Airway epithelial cell (primary cell): Measurements from ENCODE around the gene IGFL4. TPM values are rescaled to one million over a fixed set of nuclear protein-coding genes. Genes with fewer than 3 reads are reported as not detected.

Experiments used
- total RNA-seq: library from RNA; depleted of rRNA; stranded (reverse); fragments of >200 nt; gene quantifications from 2 replicates; pipeline ENCODE4 v1.2.3, GENCODE V29; 2015

IGFL4 gene
- not detected in 2 replicates for total RNA-seq

DNA sequence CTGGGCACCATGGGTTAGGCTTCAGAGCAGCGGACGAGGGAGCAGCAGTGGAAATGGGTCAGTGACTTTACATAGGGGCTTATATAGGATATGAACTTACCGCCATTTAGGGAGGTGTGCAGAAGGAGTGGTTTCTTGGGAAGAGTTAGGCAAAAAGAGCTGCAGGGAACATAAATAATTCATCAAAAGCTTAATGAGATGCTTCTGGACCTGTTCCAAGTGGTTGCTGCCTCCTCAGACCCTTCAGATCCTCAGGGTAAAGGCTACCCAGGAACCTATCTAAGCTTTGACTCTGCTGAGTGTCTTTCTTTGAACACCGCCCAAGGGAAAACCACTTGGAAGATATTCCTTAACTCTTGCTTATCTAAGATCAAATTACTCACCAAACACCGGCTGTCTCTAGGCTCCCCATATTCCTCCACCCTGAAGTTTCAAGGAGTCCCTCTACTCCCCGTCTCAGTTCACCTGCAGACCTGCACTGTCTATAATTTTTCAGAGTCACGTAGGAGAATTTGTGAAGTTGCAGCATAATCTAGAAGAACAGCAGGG lies at the start of gene IGFL4:
Gene IGFL4, minus strand, starts transcription at position 51 of the 549 bp plus-strand sequence. Its CDS starts 40 bp downstream, at position 11.

DNA sequence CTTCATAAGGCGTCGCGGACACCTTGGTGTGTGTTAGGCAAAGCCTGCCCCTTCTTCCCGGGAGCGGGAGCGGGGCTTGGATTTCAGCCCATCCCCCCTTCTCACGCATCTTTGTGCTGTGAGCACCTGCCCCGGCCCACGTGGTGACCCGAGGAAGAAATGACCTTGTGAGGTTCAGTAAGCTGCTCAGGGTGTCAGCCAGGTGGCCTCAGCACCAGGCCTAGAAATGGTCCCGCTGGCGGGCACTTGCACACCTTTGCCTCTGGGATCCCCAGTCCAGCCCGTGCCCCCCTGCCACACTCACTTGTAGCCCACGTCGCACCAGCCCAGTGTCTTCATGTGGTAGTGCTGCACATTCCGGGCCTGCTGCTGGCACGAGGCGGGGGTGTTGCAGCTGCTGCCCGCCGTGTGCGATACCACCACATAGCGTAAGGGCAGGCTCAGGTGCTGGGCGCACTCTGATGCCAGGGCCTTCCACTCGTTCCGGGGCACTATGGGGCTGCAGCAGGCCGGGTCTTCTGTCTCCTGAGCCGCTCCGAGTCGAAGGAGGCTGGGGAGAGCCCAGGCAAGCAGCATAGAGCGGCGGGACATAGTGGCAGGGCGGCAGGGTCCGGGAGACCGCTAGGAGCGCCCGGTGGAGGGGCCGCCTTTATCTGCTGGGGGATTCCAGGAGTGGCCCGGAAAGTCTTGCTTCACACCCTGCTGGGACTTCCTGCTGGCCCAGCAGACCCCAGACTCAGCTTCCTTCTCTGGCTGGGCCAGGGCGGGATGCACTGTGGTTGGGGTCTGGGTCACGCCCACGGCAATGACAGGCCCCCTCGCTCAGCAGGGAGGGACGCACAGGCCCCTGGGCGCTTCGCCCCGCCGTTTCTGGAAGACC lies 18.1 kb downstream of the IGFL4 start, which contains the start of gene PGLYRP1:
Gene PGLYRP1, minus strand, starts transcription at position 623 of the 880 bp plus-strand sequence. Its CDS starts 32 bp downstream, at position 591.

DNA sequence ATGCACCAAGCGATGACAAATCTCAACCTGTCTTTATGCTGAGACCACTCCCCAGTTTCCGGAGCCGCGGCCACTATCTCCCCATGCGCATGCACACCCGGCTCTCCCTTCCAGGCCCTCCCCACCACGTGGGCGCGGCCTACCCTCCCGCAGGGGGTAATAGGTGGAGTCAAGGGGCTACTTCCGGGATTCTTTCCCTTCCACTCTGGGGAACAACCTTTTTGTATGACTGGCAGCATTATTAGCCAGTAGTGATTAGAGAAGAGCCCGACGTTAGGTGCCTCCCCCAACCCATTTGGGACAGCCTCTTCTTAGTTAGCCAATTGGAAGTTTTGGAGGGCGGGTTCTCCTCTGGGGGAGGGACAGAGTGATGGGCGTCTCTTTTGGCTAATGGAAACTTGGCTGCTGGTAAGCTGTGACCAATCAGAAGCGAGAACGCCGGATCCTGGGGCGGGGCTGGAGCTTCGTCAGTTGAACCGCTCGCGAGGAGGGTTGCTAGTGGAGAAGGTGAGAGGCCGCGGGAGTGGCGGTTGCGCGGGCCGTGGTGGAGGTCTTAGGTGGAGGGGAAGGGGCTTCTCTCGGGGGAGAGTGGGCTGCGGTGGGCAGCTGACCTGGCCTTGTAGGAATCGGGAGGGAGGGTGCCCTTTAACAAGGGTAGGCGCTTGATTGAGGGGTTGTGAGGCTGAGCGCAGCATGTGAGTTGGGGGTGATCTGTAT lies 45.6 kb downstream of the IGFL4 start, which contains the start of gene CCDC61:
Gene CCDC61, plus strand, starts transcription at position 470 of the 717 bp plus-strand sequence. CDS start 7,552 bp downstream, outside the sequence.

Other genes with a start within 250 kb of the IGFL4 start
- gene DMWD, start 248.2 kb downstream of the IGFL4 start, total RNA-seq = 20.0 and 24.5 TPM in 2 replicates
- not detected in 2 replicates for gene RSPH6A, start 225.7 kb downstream of the IGFL4 start, total RNA-seq
- gene SYMPK, start 177.9 kb downstream of the IGFL4 start, total RNA-seq = 30.1 and 37.5 TPM in 2 replicates
- not detected in 2 replicates for gene FOXA3, start 176.7 kb downstream of the IGFL4 start, total RNA-seq
- gene IRF2BP1, start 154.9 kb downstream of the IGFL4 start, total RNA-seq = 25.5 and 28.0 TPM in 2 replicates
- 1.2 and 3.2 TPM in 2 replicates for gene MYPOP, start 138.4 kb downstream of the IGFL4 start, total RNA-seq
- not detected in 2 replicates for gene NANOS2, start 126.2 kb downstream of the IGFL4 start, total RNA-seq
- gene NOVA2, start 67.1 kb downstream of the IGFL4 start, total RNA-seq = not detected in 2 replicates
- 12.4 and 14.6 TPM in 2 replicates for gene CCDC61, start 45.5 kb downstream of the IGFL4 start, total RNA-seq
- gene PGLYRP1, start 17.9 kb downstream of the IGFL4 start, total RNA-seq = not detected in 2 replicates
- gene IGFL3, start 83.7 kb upstream of the IGFL4 start, total RNA-seq = 0.88 and 2.3 TPM in 2 replicates
- gene IGFL2, start 107.2 kb upstream of the IGFL4 start, total RNA-seq = 16.6 and 20.1 TPM in 2 replicates
- 0.37 and 0.85 TPM in 2 replicates for gene IGFL1, start 188.7 kb upstream of the IGFL4 start, total RNA-seq